Measurements from ENCODE around the gene PDE3B. TPM values are rescaled to one million over a fixed set of nuclear protein-coding genes. Genes with fewer than 3 reads are reported as not detected.
"Not testable (repeated sequence)": the region's sequence is repeated elsewhere in the genome, so short reads cannot be mapped to it uniquely, and the experiment has no call there.

Gene PDE3B
- polyA plus RNA-seq, 10 donors = 1.3 to 4.3 (median 2.1) TPM

DNA sequence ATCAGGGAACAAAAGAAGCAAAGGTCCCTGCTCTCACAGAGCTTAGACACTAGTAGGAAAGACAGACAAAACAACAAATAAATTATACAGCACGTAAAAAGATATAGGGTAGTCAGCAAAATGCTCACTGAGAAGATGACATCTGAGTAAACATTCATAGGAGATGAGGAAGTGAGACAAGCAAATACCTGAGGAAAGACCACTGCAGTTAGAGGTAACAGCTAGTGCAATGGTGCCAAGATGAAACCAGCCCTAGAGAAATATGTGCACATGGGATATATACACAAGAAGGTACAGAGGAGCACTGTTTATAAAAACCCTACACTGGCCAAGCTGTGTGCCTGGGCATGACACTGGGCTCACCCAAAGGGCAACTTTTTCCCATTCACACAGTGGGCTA, 238.6 kb downstream of the PDE3B start:
- DNase-seq = no peak

DNA sequence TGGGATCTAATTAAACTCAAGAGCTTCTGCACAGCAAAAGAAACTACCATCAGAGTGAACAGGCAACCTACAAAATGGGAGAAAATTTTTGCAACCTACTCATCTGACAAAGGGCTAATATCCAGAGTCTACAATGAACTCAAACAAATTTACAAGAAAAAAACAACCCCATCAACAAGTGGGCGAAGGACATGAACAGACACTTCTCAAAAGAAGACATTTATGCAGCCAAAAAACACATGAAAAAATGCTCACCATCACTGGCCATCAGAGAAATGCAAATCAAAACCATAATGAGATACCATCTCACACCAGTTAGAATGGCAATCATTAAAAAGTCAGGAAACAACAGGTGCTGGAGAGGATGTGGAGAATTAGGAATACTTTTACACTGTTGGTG, 240.1 kb downstream of the PDE3B start:
- not testable (repeated sequence) for DNase-seq

- DNase-seq = no peak
Observed at GRCh38 chr11:14884667-14885273, 241.2 kb downstream of the PDE3B start.

GRCh38 chr11:14886513-14886912, 242.9 kb downstream of the PDE3B start:
- DNase-seq = no peak

DNA sequence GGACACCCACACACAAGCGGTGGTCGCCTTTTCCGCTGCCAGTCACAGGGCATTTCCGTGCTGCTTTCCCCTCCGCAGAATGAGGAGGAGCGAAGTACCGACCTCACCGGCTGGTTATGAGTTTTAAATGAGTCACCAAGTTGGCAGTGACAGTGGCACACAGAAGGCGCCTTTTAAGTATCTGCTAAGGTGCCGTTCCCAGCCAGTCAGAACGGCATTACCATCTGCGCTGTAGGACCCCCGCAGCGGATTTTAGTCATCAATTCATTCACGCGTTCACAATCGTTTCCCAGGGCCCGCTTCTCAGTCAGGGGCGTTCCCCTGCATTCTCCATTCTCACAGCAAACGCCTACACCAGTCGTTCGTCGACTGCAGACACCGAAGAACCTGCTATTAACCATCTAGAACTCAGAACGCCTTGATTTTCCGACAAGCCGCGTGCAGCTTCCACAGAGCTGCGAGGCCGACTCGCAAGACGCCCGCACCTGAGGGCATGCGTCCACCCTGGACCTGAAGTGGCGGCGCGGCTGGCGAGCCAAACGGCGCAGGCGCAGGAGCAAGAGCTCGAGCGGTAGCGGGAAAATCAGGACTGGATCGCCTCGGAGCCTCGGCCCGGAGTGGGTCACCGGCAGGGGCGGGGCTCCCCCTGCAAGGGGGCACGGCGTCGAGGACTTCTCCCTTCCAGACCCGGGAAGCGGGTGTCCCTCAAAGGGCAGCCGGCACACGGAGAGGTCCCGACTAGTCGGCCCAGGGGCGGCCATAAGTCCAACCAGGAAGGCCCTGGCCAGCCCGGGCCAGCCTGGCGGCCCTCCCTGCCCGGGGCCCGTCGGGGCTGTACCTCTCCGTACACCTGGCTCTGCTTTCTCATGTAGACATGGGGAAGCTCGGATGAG, 247.8 kb downstream of the PDE3B start:
- DNase-seq = peak; percentile 88 to 97 (median 91)

- DNase-seq = peak; percentile 93 to 97 (median 96)
Observed at GRCh38 chr11:14892036-14892556, 248.5 kb downstream of the PDE3B start, which contains the start of gene CYP2R1. Gene CYP2R1 (minus strand): TSS chr11:14892231. CDS start chr11:14892205, 26 bp downstream.

GRCh38 chr11:14892577-14892976, 249.0 kb downstream of the PDE3B start:
- DNase-seq = no peak

DNA sequence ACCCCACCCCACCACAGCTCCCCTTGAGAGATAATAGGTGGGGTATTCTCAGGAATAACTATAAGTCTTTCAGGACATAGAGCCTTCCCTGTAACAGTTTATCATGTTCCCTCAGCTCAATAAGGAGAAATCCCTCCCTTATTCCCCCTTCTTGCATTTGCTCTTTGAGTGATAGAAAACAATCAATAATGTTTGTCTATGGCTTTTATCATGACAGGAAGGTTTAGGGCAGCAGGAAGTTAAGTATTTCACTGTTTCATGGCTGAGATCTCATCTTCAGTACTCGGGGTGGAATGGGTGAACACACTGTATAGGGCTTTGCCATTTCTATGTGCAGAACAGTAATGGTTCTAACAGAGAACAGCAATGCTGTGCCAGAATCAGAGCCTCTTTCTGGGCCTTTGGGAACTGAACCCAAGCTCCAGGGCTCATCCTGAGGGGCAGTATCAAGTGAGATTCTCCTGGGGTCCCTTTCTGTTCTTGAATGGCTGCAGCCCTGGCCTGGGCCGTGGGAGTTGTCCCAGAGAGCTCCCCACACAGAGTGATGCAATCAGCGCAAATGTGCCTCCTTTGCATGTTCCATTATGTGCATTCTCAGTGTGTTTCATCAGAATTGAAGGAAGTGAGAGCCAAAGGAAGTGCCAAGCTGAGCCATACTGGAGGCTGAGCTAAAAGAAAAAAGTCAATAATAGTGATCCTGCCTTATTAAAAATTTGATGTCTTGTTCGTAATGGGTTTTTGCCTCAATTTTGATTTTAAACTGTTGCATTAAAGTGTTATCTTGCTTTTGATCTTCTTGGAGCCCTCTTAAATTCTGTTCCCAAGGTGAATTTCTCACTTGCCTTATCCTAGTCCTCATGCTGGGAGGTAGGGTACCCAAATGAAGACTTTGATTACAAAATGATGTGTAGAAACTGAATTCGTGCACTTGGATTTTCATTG, 251.3 kb downstream of the PDE3B start:
- DNase-seq = peak in 1 of 3 donors; percentile 33

- DNase-seq = no peak
Observed at GRCh38 chr11:14898355-14898754, 254.8 kb downstream of the PDE3B start.

GRCh38 chr11:14898906-14899305, 255.3 kb downstream of the PDE3B start:
- no peak for DNase-seq

- DNase-seq = no peak
Observed at GRCh38 chr11:14902650-14903350, 259.2 kb downstream of the PDE3B start.

- peak; percentile 49 to 90 (median 82) for DNase-seq
Observed at GRCh38 chr11:14904745-14905103, 261.1 kb downstream of the PDE3B start.

DNA sequence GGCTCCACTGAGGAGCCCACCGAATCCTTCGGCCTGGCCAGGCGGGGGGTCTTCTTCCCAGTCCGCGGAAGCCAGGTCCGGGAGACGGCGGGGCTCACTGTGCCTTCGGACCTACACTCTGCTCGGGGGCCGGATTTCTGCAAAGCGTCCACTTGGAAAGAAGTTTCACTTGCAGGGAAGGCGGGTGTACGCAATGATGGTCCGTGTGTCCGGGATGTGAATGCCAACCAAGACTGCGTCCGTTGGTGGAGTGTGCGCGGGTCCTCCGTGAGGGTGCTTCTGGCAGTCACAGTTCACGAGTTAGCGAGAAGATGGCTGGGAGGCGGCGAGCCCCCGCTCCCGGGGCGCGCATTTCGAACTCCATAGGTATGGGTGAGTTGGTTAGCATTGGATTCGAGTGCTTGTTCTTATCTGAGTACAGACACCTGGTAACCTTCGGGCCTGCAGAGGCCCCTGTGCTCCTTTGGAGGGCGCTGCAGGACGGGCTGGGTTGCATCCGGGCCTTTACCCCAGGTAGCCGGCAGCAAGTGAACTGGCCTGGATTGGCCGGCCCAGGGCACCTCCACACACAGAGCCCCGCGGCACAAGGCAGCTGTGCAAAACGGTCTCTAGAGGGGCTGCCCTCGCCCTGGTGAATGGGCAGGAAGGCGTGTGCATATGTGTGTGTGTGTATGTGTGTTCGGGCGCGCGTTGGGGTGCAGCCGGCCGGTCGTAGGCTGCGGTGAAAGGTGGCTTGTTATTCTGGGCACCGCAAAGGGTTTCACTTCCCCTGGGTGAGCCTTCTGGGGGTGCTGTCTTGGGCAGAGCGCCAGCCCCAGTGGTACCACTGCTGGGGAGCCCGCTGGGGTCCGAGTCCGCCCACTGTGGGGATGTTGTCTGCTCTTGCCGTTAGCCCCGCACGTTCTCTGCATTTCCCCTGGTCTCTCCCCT, 261.8 kb downstream of the PDE3B start:
- peak in 1 of 3 donors; percentile 34 for DNase-seq

DNA sequence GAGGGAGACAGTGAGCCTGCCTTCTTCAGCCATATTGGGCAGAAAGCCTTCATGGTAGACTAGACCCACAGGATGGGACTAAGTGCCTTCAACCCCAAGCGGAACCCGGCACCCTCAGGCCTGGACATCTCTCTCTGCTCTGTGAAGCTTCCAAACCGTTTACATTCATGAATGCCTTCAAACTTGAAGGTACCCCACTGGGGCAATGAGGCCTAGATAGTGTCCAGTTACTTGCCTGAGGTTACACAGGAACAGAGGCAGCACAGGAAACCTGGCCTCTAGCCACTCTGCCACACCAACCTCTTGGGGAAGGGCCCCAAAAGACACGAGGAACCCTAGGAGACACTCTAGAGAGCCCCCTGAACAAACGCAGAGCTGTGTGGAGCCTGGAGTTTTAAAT, 263.0 kb downstream of the PDE3B start:
- DNase-seq = no peak

DNA sequence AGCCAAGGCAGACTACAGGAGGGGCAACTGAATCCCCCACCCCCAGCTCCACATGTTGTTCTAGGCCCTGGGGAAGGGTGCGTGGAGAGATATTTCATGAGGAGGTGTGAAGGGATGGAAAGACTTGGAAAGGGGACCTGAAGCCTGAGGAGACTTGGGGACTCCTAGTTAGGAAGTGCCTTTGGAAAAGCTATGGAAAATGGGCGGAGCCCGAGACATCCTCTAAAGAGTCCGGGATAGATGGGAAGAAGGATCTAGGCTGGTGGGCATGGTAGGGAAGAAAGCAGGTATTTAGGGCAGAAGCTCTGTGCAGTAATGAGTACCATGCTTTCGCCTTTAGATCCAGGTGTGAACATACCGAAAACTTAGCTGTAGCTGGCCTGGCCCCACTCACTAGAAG, 263.4 kb downstream of the PDE3B start:
- peak in 1 of 3 donors; percentile 13 for DNase-seq

DNA sequence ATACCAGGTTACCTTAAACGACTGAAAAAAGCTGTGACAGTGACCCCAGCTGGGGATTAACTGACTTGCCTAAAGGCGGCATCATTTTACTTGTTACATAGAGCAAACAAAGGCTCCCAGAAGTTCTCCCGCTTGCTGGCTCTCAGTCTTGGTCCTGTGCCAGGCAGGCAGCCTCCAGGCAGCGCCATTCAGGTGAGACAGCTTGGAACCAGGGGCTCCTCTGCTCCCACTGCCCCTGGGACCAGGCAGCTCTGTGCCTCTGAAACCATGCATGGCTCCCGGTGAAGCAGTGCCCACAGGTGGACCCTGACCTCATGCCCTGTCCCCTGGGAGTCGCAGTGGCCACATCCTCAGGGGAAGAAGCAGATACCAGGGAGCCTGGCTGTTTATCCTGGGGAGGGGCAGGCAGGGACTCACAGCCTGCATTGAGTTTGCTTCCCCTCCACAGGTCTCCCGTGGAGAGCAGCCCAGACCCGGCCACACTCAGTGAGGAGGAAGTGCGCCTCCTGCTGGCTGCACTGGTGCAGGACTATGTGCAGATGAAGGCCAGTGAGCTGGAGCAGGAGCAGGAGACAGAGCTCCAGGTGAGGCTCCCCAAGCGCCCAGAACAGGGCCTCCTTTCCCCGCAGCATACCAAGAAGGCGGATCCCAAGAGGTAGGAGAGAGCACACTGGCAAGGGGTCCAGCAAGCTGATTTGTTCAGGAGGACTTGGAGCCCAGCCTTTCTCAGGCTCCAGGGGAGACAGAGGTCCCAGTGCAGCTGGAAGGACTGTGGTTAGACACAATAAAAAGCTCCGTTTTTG, 264.0 kb downstream of the PDE3B start:
- peak in 2 of 3 donors; percentile 40 to 56 for DNase-seq

GRCh38 chr11:14908214-14908880, 264.7 kb downstream of the PDE3B start:
- peak in 1 of 3 donors; percentile 53 for DNase-seq

- no peak for DNase-seq
Observed at GRCh38 chr11:14914536-14914935, 270.9 kb downstream of the PDE3B start.

All from muscle of back (tissue), 11 donors.